Hepatocyte (in vitro differentiated cells): ENCODE measurements around the gene NUDT4.

Experiments
- EZH2 ChIP-seq: fragments of 200-600 bp; sonication (generic); IDR thresholded peaks from 2 replicates; pipeline ENCODE4 v1.6.1; 2016; ENCODE audit warnings: antibody characterized with exemption, mild to moderate bottlenecking, borderline replicate concordance
- TF ChIP-seq, protein P1 (sequence below): fragments of 200-600 bp; sonication (generic); IDR thresholded peaks from 2 replicates; pipeline ENCODE4 v1.5.1; 2016; ENCODE audit warnings: antibody characterized with exemption, mild to moderate bottlenecking; ENCODE audit not compliant: poor library complexity

DNA sequence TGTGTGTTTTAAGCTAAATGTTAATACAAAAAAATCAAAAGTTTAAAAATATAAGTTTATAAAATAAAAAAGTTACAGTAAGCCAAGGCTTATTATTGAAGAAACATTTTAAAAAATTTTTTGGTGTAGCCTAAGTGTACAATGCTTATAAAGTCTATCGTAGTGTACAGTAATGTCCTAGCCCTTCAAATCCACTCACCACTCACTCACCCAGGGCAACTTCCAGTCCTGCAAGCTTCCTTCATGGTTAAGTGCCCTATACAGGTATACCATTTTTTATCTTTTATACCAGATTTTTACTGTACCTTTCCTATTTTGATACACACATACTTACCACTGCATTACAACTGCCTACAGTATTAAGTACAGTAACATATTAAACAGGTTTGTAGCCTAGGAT, 52.1 kb downstream of the NUDT4 start:
- TF ChIP-seq EZH2 = no peak
- TF ChIP-seq, protein P1, sequence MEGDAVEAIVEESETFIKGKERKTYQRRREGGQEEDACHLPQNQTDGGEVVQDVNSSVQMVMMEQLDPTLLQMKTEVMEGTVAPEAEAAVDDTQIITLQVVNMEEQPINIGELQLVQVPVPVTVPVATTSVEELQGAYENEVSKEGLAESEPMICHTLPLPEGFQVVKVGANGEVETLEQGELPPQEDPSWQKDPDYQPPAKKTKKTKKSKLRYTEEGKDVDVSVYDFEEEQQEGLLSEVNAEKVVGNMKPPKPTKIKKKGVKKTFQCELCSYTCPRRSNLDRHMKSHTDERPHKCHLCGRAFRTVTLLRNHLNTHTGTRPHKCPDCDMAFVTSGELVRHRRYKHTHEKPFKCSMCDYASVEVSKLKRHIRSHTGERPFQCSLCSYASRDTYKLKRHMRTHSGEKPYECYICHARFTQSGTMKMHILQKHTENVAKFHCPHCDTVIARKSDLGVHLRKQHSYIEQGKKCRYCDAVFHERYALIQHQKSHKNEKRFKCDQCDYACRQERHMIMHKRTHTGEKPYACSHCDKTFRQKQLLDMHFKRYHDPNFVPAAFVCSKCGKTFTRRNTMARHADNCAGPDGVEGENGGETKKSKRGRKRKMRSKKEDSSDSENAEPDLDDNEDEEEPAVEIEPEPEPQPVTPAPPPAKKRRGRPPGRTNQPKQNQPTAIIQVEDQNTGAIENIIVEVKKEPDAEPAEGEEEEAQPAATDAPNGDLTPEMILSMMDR = no peak
